ENCODE results near the gene MFSD11.
"Not testable (repeated sequence)": the region's sequence is repeated elsewhere in the genome, so short reads cannot be mapped to it uniquely, and the experiment has no call there.

MFSD11 gene

GRCh38 chr17:76709077-76709950 lies 28.6 kb upstream of the MFSD11 start:
- no peak for DNase-seq

- not testable (repeated sequence) for DNase-seq
Observed at GRCh38 chr17:76709951-76710862, 27.7 kb upstream of the MFSD11 start.

- no peak for DNase-seq
Observed at GRCh38 chr17:76710863-76711611, 26.9 kb upstream of the MFSD11 start, which contains the start of gene MXRA7. Gene MXRA7, minus strand, starts transcription at chr17:76710965. Its CDS starts 19 bp downstream, at chr17:76710946.

GRCh38 chr17:76712321-76712720 lies 25.6 kb upstream of the MFSD11 start:
- not testable (repeated sequence) for DNase-seq

- no peak for DNase-seq
Observed at GRCh38 chr17:76713765-76714164, 24.2 kb upstream of the MFSD11 start.

- DNase-seq, result no peak
Observed at GRCh38 chr17:76714336-76714735, 23.6 kb upstream of the MFSD11 start.

- peak; percentile 50 for DNase-seq
Observed at GRCh38 chr17:76714822-76715495, 23.0 kb upstream of the MFSD11 start.

GRCh38 chr17:76715496-76715830 lies 22.5 kb upstream of the MFSD11 start:
- no peak for DNase-seq

GRCh38 chr17:76716146-76716838 lies 21.6 kb upstream of the MFSD11 start:
- DNase-seq, result no peak

GRCh38 chr17:76716839-76717215 lies 21.1 kb upstream of the MFSD11 start:
- no peak for DNase-seq

- DNase-seq, result no peak
Observed at GRCh38 chr17:76718516-76718915, 19.4 kb upstream of the MFSD11 start.

- DNase-seq, result no peak
Observed at GRCh38 chr17:76720211-76720610, 17.7 kb upstream of the MFSD11 start.

GRCh38 chr17:76720941-76721340 lies 17.0 kb upstream of the MFSD11 start:
- DNase-seq, result no peak

- DNase-seq, result no peak
Observed at GRCh38 chr17:76721463-76721862, 16.5 kb upstream of the MFSD11 start.

- no peak for DNase-seq
Observed at GRCh38 chr17:76722279-76722678, 15.6 kb upstream of the MFSD11 start.

- not testable (repeated sequence) for DNase-seq
Observed at GRCh38 chr17:76722977-76723376, 14.9 kb upstream of the MFSD11 start.

- DNase-seq, result no peak
Observed at GRCh38 chr17:76723812-76724211, 14.1 kb upstream of the MFSD11 start.

GRCh38 chr17:76725580-76726230 lies 12.2 kb upstream of the MFSD11 start:
- DNase-seq, result peak; percentile 73

GRCh38 chr17:76726231-76726775 lies 11.6 kb upstream of the MFSD11 start, which contains the start of gene JMJD6:
Gene JMJD6, minus strand, starts transcription at chr17:76726606. Its CDS starts 131 bp downstream, at chr17:76726475.
- DNase-seq, result peak; percentile 87
